GM23338 (cell line): ENCODE results near the gene RCAN3.
"Not testable (repeated sequence)": the region's sequence is repeated elsewhere in the genome, so short reads cannot be mapped to it uniquely, and the experiment has no call there.

ENCODE experiments used
- EZH2 ChIP-seq: fragments of 200-600 bp; sonication (generic); IDR thresholded peaks from one replicate; pipeline ENCODE4 v1.8.0; 2017; ENCODE audit warnings: antibody characterized with exemption, mild to moderate bottlenecking, low read depth; ENCODE audit not compliant: unreplicated experiment
- EZH2phosphoT487 ChIP-seq: fragments of 200-600 bp; sonication (generic); IDR thresholded peaks from one replicate; pipeline ENCODE4 v1.8.1; 2018; ENCODE audit warnings: antibody characterized with exemption; ENCODE audit not compliant: unreplicated experiment
- POLR2AphosphoS5 ChIP-seq: IDR thresholded peaks from 2 replicates; pipeline ENCODE4 v1.6.1; 2016; ENCODE audit warnings: antibody characterized with exemption, low read depth
- ZNF114 ChIP-seq: fragments of 250-450 bp; sonication (Bioruptor Pico); IDR thresholded peaks from 2 replicates; pipeline ENCODE4 v1.5.0; 2020; ENCODE audit warnings: mild to moderate bottlenecking, moderate library complexity
- TF ChIP-seq, protein P1 (sequence below), 2 experiments: fragments of 200-600 bp in 1 of 2; sonication (generic) in 1 of 2; conservative IDR thresholded peaks; 2 replicates each; pipeline versions ENCODE4 v1.5.1 to v1.6.1; 2016 to 2017; ENCODE audit warnings: antibody characterized with exemption in 2 of 2, low read depth in 2 of 2, mild to moderate bottlenecking in 2 of 2, moderate library complexity in 1 of 2
- TF ChIP-seq, protein P2 (sequence below): IDR thresholded peaks from one replicate; pipeline ENCODE4 v1.6.1; 2018; ENCODE audit warnings: antibody characterized with exemption; ENCODE audit not compliant: unreplicated experiment

DNA sequence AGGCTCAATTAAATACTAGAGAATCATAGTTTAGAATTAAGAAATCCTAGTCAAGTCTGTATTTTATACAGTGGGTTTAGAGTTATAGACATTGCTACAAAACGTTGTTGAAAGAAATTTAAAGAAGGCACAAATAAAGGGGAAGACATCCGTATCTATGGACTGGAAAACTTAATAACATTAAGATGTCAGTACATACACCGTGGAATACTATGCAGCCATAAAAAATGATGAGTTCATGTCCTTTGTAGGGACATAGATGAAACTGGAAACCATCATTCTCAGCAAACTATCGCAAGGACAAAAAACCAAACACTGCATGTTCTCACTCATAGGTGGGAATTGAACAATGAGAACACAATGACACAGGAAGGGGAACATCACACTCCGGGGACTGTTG lies 17.6 kb downstream of the RCAN3 start:
- not testable (repeated sequence) for TF ChIP-seq EZH2; POLR2AphosphoS5; EZH2phosphoT487; ZNF114 (CRISPR knock-in tag)
- TF ChIP-seq, protein P1, sequence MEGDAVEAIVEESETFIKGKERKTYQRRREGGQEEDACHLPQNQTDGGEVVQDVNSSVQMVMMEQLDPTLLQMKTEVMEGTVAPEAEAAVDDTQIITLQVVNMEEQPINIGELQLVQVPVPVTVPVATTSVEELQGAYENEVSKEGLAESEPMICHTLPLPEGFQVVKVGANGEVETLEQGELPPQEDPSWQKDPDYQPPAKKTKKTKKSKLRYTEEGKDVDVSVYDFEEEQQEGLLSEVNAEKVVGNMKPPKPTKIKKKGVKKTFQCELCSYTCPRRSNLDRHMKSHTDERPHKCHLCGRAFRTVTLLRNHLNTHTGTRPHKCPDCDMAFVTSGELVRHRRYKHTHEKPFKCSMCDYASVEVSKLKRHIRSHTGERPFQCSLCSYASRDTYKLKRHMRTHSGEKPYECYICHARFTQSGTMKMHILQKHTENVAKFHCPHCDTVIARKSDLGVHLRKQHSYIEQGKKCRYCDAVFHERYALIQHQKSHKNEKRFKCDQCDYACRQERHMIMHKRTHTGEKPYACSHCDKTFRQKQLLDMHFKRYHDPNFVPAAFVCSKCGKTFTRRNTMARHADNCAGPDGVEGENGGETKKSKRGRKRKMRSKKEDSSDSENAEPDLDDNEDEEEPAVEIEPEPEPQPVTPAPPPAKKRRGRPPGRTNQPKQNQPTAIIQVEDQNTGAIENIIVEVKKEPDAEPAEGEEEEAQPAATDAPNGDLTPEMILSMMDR (conservative IDR thresholded peaks at IDR 0.05; ENCODE audit: low read depth in 2 of 2), result not testable (repeated sequence)
- TF ChIP-seq, protein P2, sequence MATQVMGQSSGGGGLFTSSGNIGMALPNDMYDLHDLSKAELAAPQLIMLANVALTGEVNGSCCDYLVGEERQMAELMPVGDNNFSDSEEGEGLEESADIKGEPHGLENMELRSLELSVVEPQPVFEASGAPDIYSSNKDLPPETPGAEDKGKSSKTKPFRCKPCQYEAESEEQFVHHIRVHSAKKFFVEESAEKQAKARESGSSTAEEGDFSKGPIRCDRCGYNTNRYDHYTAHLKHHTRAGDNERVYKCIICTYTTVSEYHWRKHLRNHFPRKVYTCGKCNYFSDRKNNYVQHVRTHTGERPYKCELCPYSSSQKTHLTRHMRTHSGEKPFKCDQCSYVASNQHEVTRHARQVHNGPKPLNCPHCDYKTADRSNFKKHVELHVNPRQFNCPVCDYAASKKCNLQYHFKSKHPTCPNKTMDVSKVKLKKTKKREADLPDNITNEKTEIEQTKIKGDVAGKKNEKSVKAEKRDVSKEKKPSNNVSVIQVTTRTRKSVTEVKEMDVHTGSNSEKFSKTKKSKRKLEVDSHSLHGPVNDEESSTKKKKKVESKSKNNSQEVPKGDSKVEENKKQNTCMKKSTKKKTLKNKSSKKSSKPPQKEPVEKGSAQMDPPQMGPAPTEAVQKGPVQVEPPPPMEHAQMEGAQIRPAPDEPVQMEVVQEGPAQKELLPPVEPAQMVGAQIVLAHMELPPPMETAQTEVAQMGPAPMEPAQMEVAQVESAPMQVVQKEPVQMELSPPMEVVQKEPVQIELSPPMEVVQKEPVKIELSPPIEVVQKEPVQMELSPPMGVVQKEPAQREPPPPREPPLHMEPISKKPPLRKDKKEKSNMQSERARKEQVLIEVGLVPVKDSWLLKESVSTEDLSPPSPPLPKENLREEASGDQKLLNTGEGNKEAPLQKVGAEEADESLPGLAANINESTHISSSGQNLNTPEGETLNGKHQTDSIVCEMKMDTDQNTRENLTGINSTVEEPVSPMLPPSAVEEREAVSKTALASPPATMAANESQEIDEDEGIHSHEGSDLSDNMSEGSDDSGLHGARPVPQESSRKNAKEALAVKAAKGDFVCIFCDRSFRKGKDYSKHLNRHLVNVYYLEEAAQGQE, result not testable (repeated sequence)
